ENCODE measurements around the gene CDC42EP1.
"Not testable (repeated sequence)": the region's sequence is repeated elsewhere in the genome, so short reads cannot be mapped to it uniquely, and the experiment has no call there.

Gene CDC42EP1

GRCh38 chr22:37581504-37581903 is 21.2 kb downstream of the CDC42EP1 start:
- DNase-seq (ENCODE audit: low read depth), result no peak

- DNase-seq (ENCODE audit: low read depth), result no peak
Observed at GRCh38 chr22:37582526-37582925, 22.2 kb downstream of the CDC42EP1 start.

GRCh38 chr22:37588546-37589215 is 28.4 kb downstream of the CDC42EP1 start:
- no peak for DNase-seq (ENCODE audit: low read depth)

- DNase-seq (ENCODE audit: low read depth), result no peak
Observed at GRCh38 chr22:37589636-37590035, 29.4 kb downstream of the CDC42EP1 start.

GRCh38 chr22:37591081-37591480 is 30.8 kb downstream of the CDC42EP1 start:
- not testable (repeated sequence) for DNase-seq (ENCODE audit: low read depth)

GRCh38 chr22:37591823-37592404 is 31.6 kb downstream of the CDC42EP1 start:
- no peak for DNase-seq (ENCODE audit: low read depth)

GRCh38 chr22:37594237-37594636 is 34.0 kb downstream of the CDC42EP1 start:
- DNase-seq (ENCODE audit: low read depth), result no peak

GRCh38 chr22:37599153-37599552 is 38.9 kb downstream of the CDC42EP1 start:
- no peak for DNase-seq (ENCODE audit: low read depth)

GRCh38 chr22:37601203-37601539 is 40.9 kb downstream of the CDC42EP1 start:
- DNase-seq (ENCODE audit: low read depth), result no peak

GRCh38 chr22:37601540-37602442 is 41.5 kb downstream of the CDC42EP1 start:
- no peak for DNase-seq (ENCODE audit: low read depth)

- DNase-seq (ENCODE audit: low read depth), result not testable (repeated sequence)
Observed at GRCh38 chr22:37602546-37603277, 42.4 kb downstream of the CDC42EP1 start.

GRCh38 chr22:37604074-37604473 is 43.8 kb downstream of the CDC42EP1 start:
- DNase-seq (ENCODE audit: low read depth), result no peak

GRCh38 chr22:37604875-37605274 is 44.6 kb downstream of the CDC42EP1 start:
- peak; percentile 17 for DNase-seq (ENCODE audit: low read depth)

- peak; percentile 89 for DNase-seq (ENCODE audit: low read depth)
Observed at GRCh38 chr22:37607010-37607934, 47.0 kb downstream of the CDC42EP1 start.

GRCh38 chr22:37607935-37608476 is 47.7 kb downstream of the CDC42EP1 start:
- DNase-seq (ENCODE audit: low read depth), result no peak

- peak; percentile 95 for DNase-seq (ENCODE audit: low read depth)
Observed at GRCh38 chr22:37608477-37609239, 48.4 kb downstream of the CDC42EP1 start, which contains the start of gene GGA1. Gene GGA1 (plus strand): TSS chr22:37608834. CDS start chr22:37608861, 27 bp downstream.

- no peak for DNase-seq (ENCODE audit: low read depth)
Observed at GRCh38 chr22:37609240-37610152, 49.2 kb downstream of the CDC42EP1 start.

GRCh38 chr22:37610153-37610475 is 49.8 kb downstream of the CDC42EP1 start:
- not testable (repeated sequence) for DNase-seq (ENCODE audit: low read depth)

All from activated T-cell treated with anti-CD3 and anti-CD28 coated beads for 48 hours (primary cell).